K562 (cell line): ENCODE data around the gene PLK1. TPM values are rescaled to one million over a fixed set of nuclear protein-coding genes. Genes with fewer than 3 reads are reported as not detected.

ENCODE experiments used
- ADNP ChIP-seq: fragments of 200-800 bp; sonication (Bioruptor generic); IDR thresholded peaks from 2 replicates; pipeline ENCODE4 v1.6.1; 2016; ENCODE audit warnings: missing genetic modification characterization, missing compliant biosample characterization
- AFF4 ChIP-seq: sonication (generic); formaldehyde crosslinking; IDR thresholded peaks from 2 replicates; pipeline ENCODE4 v1.8.0; 2023; ENCODE audit warnings: mild to moderate bottlenecking, missing genetic modification reagents
- ARID4B ChIP-seq: sonication (generic); formaldehyde crosslinking; IDR thresholded peaks from 2 replicates; pipeline ENCODE4 v1.8.0; 2022; ENCODE audit warnings: mild to moderate bottlenecking, missing genetic modification reagents
- CBX1 ChIP-seq: sonication (generic); IDR thresholded peaks from 2 replicates; pipeline ENCODE4 v1.6.1; 2016; ENCODE audit warnings: antibody characterized with exemption, low read depth, mild to moderate bottlenecking
- MAFG ChIP-seq: fragments of 450-650 bp; conservative IDR thresholded peaks from 2 replicates; pipeline ENCODE4 v1.6.1; 2016; ENCODE audit warnings: missing genetic modification characterization, missing compliant biosample characterization
- NR2C1 ChIP-seq, 2 experiments: fragments of 450-650 bp; IDR thresholded peaks; 2 replicates each; pipeline ENCODE4 v1.6.1; 2017; ENCODE audit warnings: mild to moderate bottlenecking in 2 of 2, antibody characterized with exemption in 1 of 2, inconsistent platforms in 1 of 2, missing compliant biosample characterization in 1 of 2, missing genetic modification characterization in 1 of 2
- PHTF2 ChIP-seq: fragments of 250-450 bp; sonication (Bioruptor Pico); IDR thresholded peaks from 2 replicates; pipeline ENCODE4 v1.5.0; 2021; ENCODE audit warnings: mild to moderate bottlenecking
- RBM17 ChIP-seq: fragments of 200-400 bp; formaldehyde crosslinking; IDR thresholded peaks from 2 replicates; pipeline ENCODE4 v1.6.1; 2017; ENCODE audit warnings: low read depth, mild to moderate bottlenecking, low read length, borderline replicate concordance
- ZBTB2 ChIP-seq: fragments of 450-650 bp; IDR thresholded peaks from 2 replicates; pipeline ENCODE4 v1.6.1; 2016; ENCODE audit warnings: antibody characterized with exemption
- ZBTB34 ChIP-seq: fragments of 250-450 bp; sonication (Bioruptor Pico); IDR thresholded peaks from 2 replicates; pipeline ENCODE4 v1.8.0; 2021; ENCODE audit warnings: mild to moderate bottlenecking, moderate library complexity
- ZC3H4 ChIP-seq: sonication (generic); formaldehyde crosslinking; IDR thresholded peaks from 2 replicates; pipeline ENCODE4 v1.9.0; 2021; ENCODE audit warnings: missing genetic modification reagents, borderline replicate concordance
- ZNF121 ChIP-seq: sonication (generic); formaldehyde crosslinking; conservative IDR thresholded peaks from 2 replicates; pipeline ENCODE4 v1.8.0; 2022; ENCODE audit warnings: missing genetic modification reagents
- ZNF431 ChIP-seq: sonication (generic); formaldehyde crosslinking; IDR thresholded peaks from 2 replicates; pipeline ENCODE4 v1.8.0; 2022; ENCODE audit warnings: mild to moderate bottlenecking, missing genetic modification reagents
- ZNF445 ChIP-seq: fragments of 250-450 bp; sonication (Bioruptor Pico); IDR thresholded peaks from 2 replicates; pipeline ENCODE4 v1.4.0; 2020; ENCODE audit warnings: low read depth, mild to moderate bottlenecking, moderate library complexity
- ZNF707 ChIP-seq: fragments of 250-450 bp; sonication (Bioruptor Pico); conservative IDR thresholded peaks from 2 replicates; pipeline ENCODE4 v1.8.0; 2022; ENCODE audit warnings: inconsistent platforms, mild to moderate bottlenecking, moderate library complexity
- polyA plus RNA-seq, 8 experiments: library from polyadenylated mRNA; depleted of rRNA in 4 of 8; stranded (reverse) in 5 of 8; unstranded in 3 of 8; fragments of >200 nt; fragmentation: Nextera tagmentation in 2 of 8; fragmentation: Illumina TruSeq in 1 of 8; extraction: Ambion mirVana in 2 of 8; extraction: Trizol in 1 of 8; gene quantifications; 2 replicates each; pipeline versions ENCODE4 v1.2.1 to v1.2.3, GENCODE V29; 2011 to 2014; ENCODE audit warnings: inconsistent platforms in 1 of 8, missing spikeins in 1 of 8
- total RNA-seq, 7 experiments: library from RNA; depleted of rRNA in 6 of 7; stranded (reverse); fragments of >200 nt in 6 of 7; fragmentation: Illumina TruSeq in 2 of 7; extraction: Trizol in 2 of 7; gene quantifications; 2 replicates each; pipeline versions ENCODE4 v1.2.1 to v1.2.3, GENCODE V29; 2011 to 2021; ENCODE audit warnings: low replicate concordance in 1 of 7

The PLK1 gene
- total and polyA plus RNA-seq, 9 of the 15 experiments (the other 6 are each of a cell fraction or from before 2014, with no cell fraction given): 13.6 to 212 (median 45.5) TPM

- TF ChIP-seq ZC3H4 (CRISPR knock-in tag): 0 out of 2 replicates have a peak, but pooled peaks have one; percentile 72
- TF ChIP-seq MAFG (tag): no peak
- TF ChIP-seq RBM17: no peak
- peak; percentile 69 for TF ChIP-seq ARID4B (CRISPR knock-in tag)
- no peak; the same call in none of the 2 replicates for TF ChIP-seq AFF4 (CRISPR knock-in tag)
- TF ChIP-seq ADNP (tag): no peak
- TF ChIP-seq ZBTB2: no peak
- no peak for TF ChIP-seq NR2C1 (IDR thresholded peaks at IDR 0.05)
- no peak; the same call in 1 of the 2 replicates for TF ChIP-seq NR2C1 (tag; IDR thresholded peaks at IDR 0.05)
- TF ChIP-seq ZNF707: no peak
- TF ChIP-seq ZNF445 (CRISPR knock-in tag): no peak
- no peak for TF ChIP-seq ZNF121 (CRISPR knock-in tag)
- TF ChIP-seq PHTF2 (CRISPR knock-in tag): no peak
- TF ChIP-seq CBX1: peak; percentile 43; the same call in 1 of the 2 replicates
- TF ChIP-seq ZBTB34 (CRISPR knock-in tag): no peak
- TF ChIP-seq ZNF431: peak; percentile 53; the same call in 1 of the 2 replicates
Measured at GRCh38 chr16:23678430-23679273, at the start of gene PLK1 (continued).
